ENCODE data around the gene PIAS2.

The PIAS2 gene

GRCh38 chr18:46771141-46771540 is 146.2 kb downstream of the PIAS2 start:
- Histone ChIP-seq H3K36me3 (ENCODE audit: control insufficient read depth in 1 of 2, insufficient read depth in 2 of 2, low read length in 2 of 2) (no peaks in the 10 kb centered on the region), H3K9ac (ENCODE audit: low read depth in 1 of 2, low read length in 2 of 2) (no peak overlapping the region), H3K9me3 (ENCODE audit: control insufficient read depth in 1 of 2, low read length in 2 of 2) (no peaks in the 10 kb centered on the region), H3K4me1 (ENCODE audit: control insufficient read depth in 1 of 2, insufficient read depth in 2 of 2, low read length in 2 of 2) (no peaks in the 10 kb centered on the region), H3K27me3 (ENCODE audit: control insufficient read depth in 1 of 2, insufficient read depth in 2 of 2, low read length in 2 of 2) (no peaks in the 10 kb centered on the region), H3K27ac (ENCODE audit: low read depth, low read length) (no peak overlapping the region), H3K4me3 (ENCODE audit: low read depth in 1 of 2, low read length in 2 of 2) (no peak overlapping the region)

- no peak overlapping the region for H3K4me3 ChIP-seq (ENCODE audit: low read depth in 1 of 2, low read length in 2 of 2)
- H3K27ac ChIP-seq (ENCODE audit: low read depth, low read length) = no peak overlapping the region
These were observed 146.6 kb downstream of the PIAS2 start for GRCh38 chr18:46770708-46771107.

DNA sequence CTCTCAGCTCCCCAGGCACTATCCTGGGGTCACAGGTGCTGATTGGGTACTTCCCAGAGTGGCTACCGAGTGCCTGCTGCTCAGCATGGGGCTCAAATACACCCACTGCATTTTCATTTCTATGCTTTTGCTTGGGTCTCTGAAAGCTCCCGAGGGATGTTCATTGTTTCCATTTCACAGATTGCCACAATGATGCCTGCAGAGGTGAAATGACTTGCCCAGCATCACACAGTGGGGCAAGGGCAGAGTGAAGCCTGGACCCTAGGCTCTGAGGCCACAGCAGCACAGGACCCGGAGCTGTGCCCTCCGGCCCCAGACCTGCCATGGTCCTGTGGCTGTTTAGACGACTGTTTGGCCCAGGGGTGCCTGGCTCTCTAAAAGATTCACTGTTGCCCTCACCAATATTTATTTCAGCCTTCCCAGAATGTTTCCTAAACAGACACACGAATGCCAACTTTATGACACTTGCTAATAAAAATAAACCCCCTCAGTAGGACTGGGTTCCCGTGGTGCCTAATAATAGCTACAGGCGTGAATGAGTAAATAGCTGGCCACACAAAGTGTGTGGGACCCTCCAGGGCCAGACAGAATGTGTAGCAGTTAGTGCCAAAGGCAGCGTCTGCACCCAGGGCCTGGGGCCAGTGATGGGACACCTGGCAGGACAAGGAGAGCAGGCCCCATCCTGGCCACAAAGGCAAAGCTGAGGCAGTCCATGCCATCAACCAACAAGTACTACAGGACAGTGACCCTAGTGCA is 149.0 kb downstream of the PIAS2 start:
- no peaks in the 10 kb centered on the region for H3K27me3 ChIP-seq (ENCODE audit: control insufficient read depth in 1 of 2, insufficient read depth in 2 of 2, low read length in 2 of 2)

More at GRCh38 chr18:46770708-46771107, 146.6 kb downstream of the PIAS2 start:
- H3K9me3 ChIP-seq (ENCODE audit: control insufficient read depth in 1 of 2, low read length in 2 of 2) = no peaks in the 10 kb centered on the region
- H3K27me3 ChIP-seq (ENCODE audit: control insufficient read depth in 1 of 2, insufficient read depth in 2 of 2, low read length in 2 of 2) = no peaks in the 10 kb centered on the region
- no peaks in the 10 kb centered on the region for H3K36me3 ChIP-seq (ENCODE audit: control insufficient read depth in 1 of 2, insufficient read depth in 2 of 2, low read length in 2 of 2)
- H3K4me1 ChIP-seq (ENCODE audit: control insufficient read depth in 1 of 2, insufficient read depth in 2 of 2, low read length in 2 of 2) = no peaks in the 10 kb centered on the region
- H3K9ac ChIP-seq (ENCODE audit: low read depth in 1 of 2, low read length in 2 of 2) = no peak overlapping the region

DNA sequence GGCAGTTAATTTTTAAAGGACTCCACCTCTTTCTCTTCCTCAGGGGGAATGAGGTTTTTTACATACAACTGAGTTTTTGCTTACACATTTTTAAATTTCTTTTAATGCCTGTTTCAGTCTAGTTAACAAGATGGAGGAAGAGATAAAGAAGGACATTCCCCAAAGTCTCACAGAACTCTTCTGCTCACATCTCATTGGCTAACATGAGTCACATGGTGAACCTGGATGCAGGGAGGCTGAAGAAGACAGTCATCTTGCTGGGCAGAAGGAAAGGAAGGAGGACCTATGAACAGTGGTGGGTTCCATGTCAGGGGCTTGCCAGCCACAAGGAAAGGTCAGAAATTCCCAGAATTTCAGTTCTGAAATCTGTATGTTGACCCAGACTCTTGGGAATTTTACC is 150.1 kb downstream of the PIAS2 start:
- Histone ChIP-seq H3K27ac (ENCODE audit: low read depth, low read length) (no peak overlapping the region), H3K27me3 (ENCODE audit: control insufficient read depth in 1 of 2, insufficient read depth in 2 of 2, low read length in 2 of 2) (no peaks in the 10 kb centered on the region), H3K9ac (ENCODE audit: low read depth in 1 of 2, low read length in 2 of 2) (no peak overlapping the region), H3K4me1 (ENCODE audit: control insufficient read depth in 1 of 2, insufficient read depth in 2 of 2, low read length in 2 of 2) (no peaks in the 10 kb centered on the region), H3K4me3 (ENCODE audit: low read depth in 1 of 2, low read length in 2 of 2) (no peak overlapping the region), H3K36me3 (ENCODE audit: control insufficient read depth in 1 of 2, insufficient read depth in 2 of 2, low read length in 2 of 2) (no peaks in the 10 kb centered on the region), H3K9me3 (ENCODE audit: control insufficient read depth in 1 of 2, low read length in 2 of 2) (no peaks in the 10 kb centered on the region)

More for the DNA sequence above, 149.0 kb downstream of the PIAS2 start:
- Histone ChIP-seq H3K9me3 (ENCODE audit: control insufficient read depth in 1 of 2, low read length in 2 of 2) (no peaks in the 10 kb centered on the region), H3K9ac (ENCODE audit: low read depth in 1 of 2, low read length in 2 of 2) (no peak overlapping the region), H3K36me3 (ENCODE audit: control insufficient read depth in 1 of 2, insufficient read depth in 2 of 2, low read length in 2 of 2) (no peaks in the 10 kb centered on the region), H3K27ac (ENCODE audit: low read depth, low read length) (no peak overlapping the region), H3K4me1 (ENCODE audit: control insufficient read depth in 1 of 2, insufficient read depth in 2 of 2, low read length in 2 of 2) (no peaks in the 10 kb centered on the region), H3K4me3 (ENCODE audit: low read depth in 1 of 2, low read length in 2 of 2) (no peak overlapping the region)

- Histone ChIP-seq H3K9ac (ENCODE audit: low read depth in 1 of 2, low read length in 2 of 2) (no peak overlapping the region), H3K9me3 (ENCODE audit: control insufficient read depth in 1 of 2, low read length in 2 of 2) (no peaks in the 10 kb centered on the region), H3K27me3 (ENCODE audit: control insufficient read depth in 1 of 2, insufficient read depth in 2 of 2, low read length in 2 of 2) (peaks cover 7 to 14% of the 10 kb centered on the region in 2 donors), H3K4me1 (ENCODE audit: control insufficient read depth in 1 of 2, insufficient read depth in 2 of 2, low read length in 2 of 2) (no peaks in the 10 kb centered on the region), H3K27ac (ENCODE audit: low read depth, low read length) (no peak overlapping the region), H3K4me3 (ENCODE audit: low read depth in 1 of 2, low read length in 2 of 2) (no peak overlapping the region), H3K36me3 (ENCODE audit: control insufficient read depth in 1 of 2, insufficient read depth in 2 of 2, low read length in 2 of 2) (no peaks in the 10 kb centered on the region)
These were observed 152.7 kb downstream of the PIAS2 start for GRCh38 chr18:46764586-46764985.

DNA sequence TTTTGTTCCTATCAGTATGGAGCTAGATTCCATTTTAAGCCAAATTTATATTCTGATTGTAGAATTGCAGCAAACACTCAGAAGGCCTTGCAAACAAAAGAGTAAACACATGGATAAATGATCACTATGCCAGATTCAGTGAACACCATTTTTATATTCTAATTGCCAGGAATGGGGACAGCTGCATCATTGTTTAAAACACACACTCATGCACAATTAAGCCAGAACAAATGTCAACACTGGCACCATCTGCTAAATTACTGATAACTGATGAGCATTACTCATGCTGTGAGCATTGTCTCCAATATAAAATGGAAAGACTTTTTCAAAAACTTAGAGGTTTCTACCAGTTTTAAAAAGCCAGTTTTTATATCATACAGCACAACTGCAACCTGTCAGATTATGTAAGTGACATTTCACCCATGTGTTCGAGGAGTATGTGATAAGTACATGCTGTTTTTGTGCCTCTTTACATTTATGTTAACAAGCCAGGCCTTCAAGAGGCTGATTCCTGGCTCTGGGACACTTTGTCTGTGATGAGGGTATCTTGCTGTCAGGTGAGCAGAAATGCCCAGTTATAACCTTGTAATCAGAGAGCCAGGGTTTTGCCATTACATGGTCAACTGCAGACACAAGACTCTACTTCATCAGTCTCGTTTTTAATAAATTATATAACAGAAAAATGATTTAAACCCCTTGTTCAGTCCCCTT is 156.1 kb downstream of the PIAS2 start:
- Histone ChIP-seq H3K4me3 (ENCODE audit: low read depth in 1 of 2, low read length in 2 of 2) (no peak overlapping the region), H3K36me3 (ENCODE audit: control insufficient read depth in 1 of 2, insufficient read depth in 2 of 2, low read length in 2 of 2) (no peaks in the 10 kb centered on the region), H3K9ac (ENCODE audit: low read depth in 1 of 2, low read length in 2 of 2) (no peak overlapping the region), H3K9me3 (ENCODE audit: control insufficient read depth in 1 of 2, low read length in 2 of 2) (no peaks in the 10 kb centered on the region), H3K27ac (ENCODE audit: low read depth, low read length) (no peak overlapping the region), H3K4me1 (ENCODE audit: control insufficient read depth in 1 of 2, insufficient read depth in 2 of 2, low read length in 2 of 2) (no peaks in the 10 kb centered on the region), H3K27me3 (ENCODE audit: control insufficient read depth in 1 of 2, insufficient read depth in 2 of 2, low read length in 2 of 2) (peaks cover 21 to 35% of the 10 kb centered on the region in 2 donors)

DNA sequence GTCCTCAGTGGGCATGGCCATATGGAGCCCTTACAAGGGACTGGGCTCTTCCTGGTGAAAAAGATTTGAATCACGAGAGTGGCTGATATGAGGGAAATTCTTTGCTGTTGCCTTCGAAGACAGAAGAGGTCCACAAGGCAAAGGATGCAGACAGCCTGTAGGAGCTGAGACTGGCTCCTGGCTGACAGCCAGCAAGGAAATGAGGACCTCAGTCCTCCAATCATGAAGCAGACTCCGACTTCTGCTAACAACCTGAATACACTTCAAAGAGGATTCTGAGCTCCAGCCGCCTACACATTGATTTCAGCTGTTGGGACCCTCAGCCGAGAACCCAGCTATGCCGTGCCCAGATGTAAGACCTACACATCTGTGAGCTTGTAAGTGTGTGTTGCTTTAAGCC is 157.4 kb downstream of the PIAS2 start:
- Histone ChIP-seq H3K4me3 (ENCODE audit: low read depth in 1 of 2, low read length in 2 of 2) (no peak overlapping the region), H3K36me3 (ENCODE audit: control insufficient read depth in 1 of 2, insufficient read depth in 2 of 2, low read length in 2 of 2) (no peaks in the 10 kb centered on the region), H3K9me3 (ENCODE audit: control insufficient read depth in 1 of 2, low read length in 2 of 2) (no peaks in the 10 kb centered on the region), H3K4me1 (ENCODE audit: control insufficient read depth in 1 of 2, insufficient read depth in 2 of 2, low read length in 2 of 2) (no peaks in the 10 kb centered on the region), H3K27me3 (ENCODE audit: control insufficient read depth in 1 of 2, insufficient read depth in 2 of 2, low read length in 2 of 2) (peaks cover 28 to 49% of the 10 kb centered on the region in 2 donors), H3K9ac (ENCODE audit: low read depth in 1 of 2, low read length in 2 of 2) (no peak overlapping the region), H3K27ac (ENCODE audit: low read depth, low read length) (no peak overlapping the region)

DNA sequence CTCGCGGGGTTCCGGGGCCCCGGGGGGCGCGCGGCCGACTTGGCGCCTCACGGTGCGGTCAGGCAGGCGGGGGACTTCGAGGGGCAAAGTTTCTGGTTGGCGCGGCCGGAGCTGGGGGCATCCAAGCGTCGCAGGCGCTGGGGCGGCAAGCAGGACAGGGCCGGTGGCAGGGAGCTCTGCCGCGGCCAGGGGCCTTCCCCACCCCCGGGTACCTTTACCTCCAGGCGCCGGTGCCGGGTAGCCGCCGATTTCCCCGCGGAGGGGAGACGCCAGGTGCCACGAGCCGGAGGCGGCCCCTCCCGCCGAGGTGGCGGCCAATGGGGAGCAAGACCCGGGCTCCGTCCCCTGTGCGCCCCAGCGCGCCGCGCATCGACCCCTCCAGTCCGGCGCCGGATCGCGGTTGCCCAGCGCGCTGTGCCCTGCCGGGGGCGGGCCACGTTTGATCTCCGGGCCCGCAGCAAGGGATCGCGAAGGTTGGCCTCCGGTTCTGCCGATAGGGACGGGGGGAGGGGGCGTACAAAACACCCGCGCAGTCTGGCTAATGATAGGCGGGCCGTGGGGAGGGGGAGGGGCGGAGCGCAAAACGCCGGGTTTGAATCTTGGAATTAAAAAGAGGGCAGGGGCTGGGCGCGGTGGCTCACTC is 160.6 kb downstream of the PIAS2 start, which contains the start of gene ST8SIA5:
Gene ST8SIA5 (minus strand): TSS at position 495 of the 643 bp plus-strand sequence. CDS start 545 bp downstream, outside the sequence.
- no peaks in the 10 kb centered on the region for H3K9me3 ChIP-seq (ENCODE audit: control insufficient read depth in 1 of 2, low read length in 2 of 2)
- peak within 1 kb of the TSS in 1 of 2 donors; percentile 15 for H3K4me3 ChIP-seq (ENCODE audit: low read depth in 1 of 2, low read length in 2 of 2)
- no peaks in the 10 kb centered on the region for H3K4me1 ChIP-seq (ENCODE audit: control insufficient read depth in 1 of 2, insufficient read depth in 2 of 2, low read length in 2 of 2)
- H3K27ac ChIP-seq (ENCODE audit: low read depth, low read length) = no peak within 1 kb of the TSS
- peaks cover 29 to 55% of the 10 kb centered on the region in 2 donors for H3K27me3 ChIP-seq (ENCODE audit: control insufficient read depth in 1 of 2, insufficient read depth in 2 of 2, low read length in 2 of 2)
- H3K36me3 ChIP-seq (ENCODE audit: control insufficient read depth in 1 of 2, insufficient read depth in 2 of 2, low read length in 2 of 2) = no peaks in the 10 kb centered on the region
- no peak within 1 kb of the TSS for H3K9ac ChIP-seq (ENCODE audit: low read depth in 1 of 2, low read length in 2 of 2)

DNA sequence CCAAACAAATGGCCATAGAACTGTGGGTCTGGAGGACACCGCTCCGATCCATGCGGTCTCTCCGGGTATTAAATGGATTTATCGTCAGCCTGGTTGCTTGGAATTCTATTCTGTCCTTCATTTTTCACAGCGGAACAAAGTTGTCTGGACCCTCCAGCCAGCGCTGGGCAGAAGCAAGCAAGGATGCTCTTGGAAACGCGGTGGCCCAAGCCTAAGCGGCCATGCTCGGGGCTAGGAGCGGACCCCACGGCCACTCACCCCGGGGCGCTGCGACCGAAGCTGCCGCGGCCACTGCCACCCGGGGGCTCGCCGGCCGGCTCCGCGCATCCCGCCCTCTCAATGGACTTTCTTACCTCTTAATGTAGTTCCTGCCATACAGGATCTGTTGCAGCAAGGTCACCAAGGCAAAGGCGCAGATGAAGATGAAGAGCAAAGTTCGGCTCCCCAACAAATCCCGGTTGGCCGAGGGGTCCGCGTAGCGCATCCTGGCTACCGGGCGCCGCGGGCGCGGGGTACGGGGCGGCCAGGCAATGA is 161.2 kb downstream of the PIAS2 start:
- Histone ChIP-seq H3K27me3 (ENCODE audit: control insufficient read depth in 1 of 2, insufficient read depth in 2 of 2, low read length in 2 of 2) (peaks cover 29 to 55% of the 10 kb centered on the region in 2 donors), H3K9me3 (ENCODE audit: control insufficient read depth in 1 of 2, low read length in 2 of 2) (no peaks in the 10 kb centered on the region), H3K9ac (ENCODE audit: low read depth in 1 of 2, low read length in 2 of 2) (no peak overlapping the region), H3K4me1 (ENCODE audit: control insufficient read depth in 1 of 2, insufficient read depth in 2 of 2, low read length in 2 of 2) (no peaks in the 10 kb centered on the region), H3K27ac (ENCODE audit: low read depth, low read length) (no peak overlapping the region), H3K4me3 (ENCODE audit: low read depth in 1 of 2, low read length in 2 of 2) (peak overlapping the region in 1 of 2 donors; percentile 15), H3K36me3 (ENCODE audit: control insufficient read depth in 1 of 2, insufficient read depth in 2 of 2, low read length in 2 of 2) (no peaks in the 10 kb centered on the region)

All from duodenal mucosa (tissue), 2 donors.